ENCODE results near the gene SOCS7.

SOCS7 gene

GRCh38 chr17:38369124-38369886, 17.7 kb downstream of the SOCS7 start:
- no peak for DNase-seq

- no peak for DNase-seq
Observed at GRCh38 chr17:38379448-38379847, 27.8 kb downstream of the SOCS7 start.

GRCh38 chr17:38395090-38395489, 43.4 kb downstream of the SOCS7 start:
- no peak for DNase-seq

- no peak for DNase-seq
Observed at GRCh38 chr17:38397227-38397626, 45.6 kb downstream of the SOCS7 start.

GRCh38 chr17:38400286-38400685, 48.6 kb downstream of the SOCS7 start:
- no peak for DNase-seq

- no peak for DNase-seq
Observed at GRCh38 chr17:38401459-38401858, 49.8 kb downstream of the SOCS7 start.

DNA sequence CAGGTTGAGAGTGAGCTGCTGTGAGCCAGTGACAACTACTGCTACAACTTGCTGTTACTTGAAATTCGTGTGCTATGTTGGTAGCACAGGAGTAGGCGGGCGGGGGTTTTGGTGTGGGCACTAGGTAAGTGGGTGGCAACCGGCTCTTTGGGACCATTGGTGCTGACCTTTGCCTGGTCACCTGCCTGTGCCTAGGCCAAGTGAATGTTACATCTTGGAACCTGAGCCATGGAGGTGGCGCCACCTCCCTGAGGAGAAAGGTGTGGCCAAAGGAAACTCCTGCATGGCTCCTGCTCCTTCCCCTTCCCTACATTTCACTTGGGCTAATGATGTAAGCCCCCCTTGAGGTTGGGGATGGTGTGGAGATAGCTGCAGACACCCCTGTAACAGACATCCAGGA, 51.3 kb downstream of the SOCS7 start:
- no peak for DNase-seq

DNA sequence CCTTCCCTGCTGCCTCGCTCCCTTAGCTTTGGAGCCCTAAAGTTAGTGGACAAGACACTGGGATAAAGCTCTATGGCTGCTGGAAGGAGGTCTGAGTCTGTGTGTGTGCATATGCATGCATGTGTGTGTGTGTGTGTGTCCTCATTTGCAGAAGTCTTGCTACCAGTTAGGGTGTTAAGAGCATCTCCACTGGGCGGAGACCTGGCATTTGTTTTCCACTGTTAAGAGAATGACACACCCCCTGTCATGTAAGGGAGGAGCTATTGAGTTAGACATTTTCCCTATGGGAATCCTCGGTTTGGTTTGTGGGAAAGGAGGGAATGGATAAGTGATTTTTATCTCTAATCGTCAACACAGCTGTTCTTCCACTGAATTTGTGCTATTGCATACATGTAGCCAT, 51.8 kb downstream of the SOCS7 start:
- no peak for DNase-seq

DNA sequence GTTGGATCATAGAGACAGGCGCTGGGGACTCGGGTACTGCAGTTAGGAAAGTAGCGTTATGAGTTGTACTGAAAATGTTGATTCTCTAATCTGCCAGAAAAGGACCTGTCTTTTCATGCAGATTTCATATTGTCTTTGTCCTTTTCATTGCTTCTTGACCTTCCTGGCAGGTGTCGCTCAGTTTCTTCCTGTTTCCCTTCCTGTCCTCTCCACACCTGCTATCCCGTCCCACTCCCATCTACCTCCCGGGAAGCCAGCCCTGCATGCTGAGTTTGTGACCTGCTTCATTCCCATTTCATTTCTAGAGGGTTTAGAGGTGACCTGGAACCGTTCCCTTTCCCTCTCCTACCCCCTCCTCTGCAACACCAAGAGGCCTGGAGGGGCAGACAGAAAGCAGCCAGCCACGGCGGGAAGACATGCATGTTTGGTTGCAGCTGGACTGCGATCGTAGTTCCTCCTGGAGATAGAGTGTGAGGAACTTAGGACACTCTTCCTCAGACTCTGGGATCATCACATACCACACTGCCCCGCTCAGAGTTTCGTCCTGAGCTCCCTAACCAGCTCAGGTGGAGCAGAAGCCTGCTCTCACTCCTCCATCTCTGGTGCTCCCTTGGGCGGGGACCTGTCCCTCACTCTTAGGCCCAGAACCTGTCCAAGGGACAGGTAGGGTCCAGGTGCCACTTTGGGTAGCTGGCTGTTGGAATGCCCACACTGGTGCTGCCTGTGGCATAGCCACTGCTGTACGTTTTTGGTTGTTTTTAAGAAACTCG, 52.7 kb downstream of the SOCS7 start:
- DNase-seq = no peak

DNA sequence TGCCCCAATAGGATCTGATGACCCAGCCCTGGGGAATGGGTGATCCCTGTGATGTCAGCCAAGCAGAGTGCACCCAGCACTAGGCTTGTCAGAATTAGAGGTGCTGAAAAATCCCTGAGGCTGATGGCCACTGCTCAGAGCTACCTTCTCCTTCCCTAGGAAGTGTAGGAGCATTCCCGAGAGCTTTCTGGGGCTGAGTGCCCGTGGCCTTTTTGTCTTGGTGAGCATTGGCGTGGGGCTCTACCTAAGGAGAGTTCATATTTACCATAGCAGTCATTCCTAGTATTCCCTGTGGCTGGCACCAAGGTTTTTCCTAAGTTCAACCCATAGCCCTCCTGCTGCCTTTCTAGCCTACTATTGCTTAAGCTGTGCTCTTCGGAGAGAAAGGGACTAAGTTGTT, 54.0 kb downstream of the SOCS7 start:
- DNase-seq = no peak

DNA sequence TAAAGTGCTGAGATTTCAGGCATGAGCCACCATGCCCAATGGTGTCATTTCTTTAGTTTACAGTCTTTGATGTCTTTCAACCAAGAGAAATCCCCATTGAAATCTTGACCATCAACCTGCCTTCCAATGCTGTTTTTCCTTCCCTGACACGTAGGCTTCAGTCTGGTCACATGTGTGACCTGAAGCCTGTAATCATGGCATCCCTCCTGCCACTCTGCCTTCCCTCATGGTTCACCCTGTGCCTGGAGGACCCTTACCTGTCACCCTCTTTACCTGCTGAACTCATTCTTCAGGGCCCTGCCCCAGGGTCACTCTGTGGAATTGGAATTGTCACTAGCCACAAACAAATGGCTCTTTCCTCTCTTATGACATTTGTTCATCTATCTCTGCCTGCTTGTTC, 58.6 kb downstream of the SOCS7 start:
- DNase-seq = no peak

DNA sequence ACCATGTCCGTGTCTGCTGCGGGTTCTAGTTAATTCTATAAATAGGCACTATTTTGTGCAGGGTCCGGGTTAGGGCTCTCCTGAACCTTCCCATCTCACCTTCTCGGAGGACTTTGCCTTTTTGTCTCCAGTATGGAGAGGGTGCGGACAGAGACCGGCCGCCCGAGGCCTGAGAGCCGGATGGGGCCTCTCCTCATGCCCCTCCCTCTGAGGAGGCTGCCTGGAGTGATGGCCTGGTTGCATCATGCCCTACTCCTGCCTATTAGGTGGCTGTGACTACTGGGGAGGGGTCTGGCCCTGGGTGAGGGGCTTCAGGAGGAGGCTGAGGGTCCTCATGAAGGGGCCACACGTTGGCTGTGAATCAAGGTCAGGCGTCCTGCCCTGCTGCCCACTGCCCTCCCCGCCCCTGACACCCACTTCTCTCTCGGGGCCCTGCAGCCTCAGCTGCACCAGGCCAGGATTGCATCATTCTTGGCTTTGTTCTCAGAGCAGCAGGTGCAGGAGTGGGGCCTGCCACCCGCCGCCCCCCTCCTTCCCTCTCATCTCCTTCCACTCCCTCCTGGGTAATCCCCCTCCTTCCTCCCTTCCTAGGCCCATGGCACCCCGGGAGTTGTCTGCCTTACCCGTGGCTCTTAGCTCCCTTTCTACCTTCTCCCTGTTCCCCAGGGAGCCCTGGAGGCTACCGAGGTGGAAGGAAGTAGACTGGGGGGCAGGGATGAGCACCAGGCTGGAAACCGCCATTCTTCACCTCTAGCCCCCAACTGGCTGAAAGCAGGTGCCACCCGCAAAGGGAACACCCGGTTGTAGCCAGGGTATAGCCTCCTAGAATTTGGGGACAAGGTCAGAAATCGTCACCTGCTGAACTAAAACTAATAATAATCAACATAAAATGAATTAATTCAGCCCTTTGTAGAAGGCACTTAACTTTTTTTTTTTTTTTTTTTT, 63.9 kb downstream of the SOCS7 start:
- no peak for DNase-seq

- no peak for DNase-seq
Observed at GRCh38 chr17:38416840-38417209, 65.2 kb downstream of the SOCS7 start.

- DNase-seq = no peak
Observed at GRCh38 chr17:38417210-38417951, 65.7 kb downstream of the SOCS7 start.

DNA sequence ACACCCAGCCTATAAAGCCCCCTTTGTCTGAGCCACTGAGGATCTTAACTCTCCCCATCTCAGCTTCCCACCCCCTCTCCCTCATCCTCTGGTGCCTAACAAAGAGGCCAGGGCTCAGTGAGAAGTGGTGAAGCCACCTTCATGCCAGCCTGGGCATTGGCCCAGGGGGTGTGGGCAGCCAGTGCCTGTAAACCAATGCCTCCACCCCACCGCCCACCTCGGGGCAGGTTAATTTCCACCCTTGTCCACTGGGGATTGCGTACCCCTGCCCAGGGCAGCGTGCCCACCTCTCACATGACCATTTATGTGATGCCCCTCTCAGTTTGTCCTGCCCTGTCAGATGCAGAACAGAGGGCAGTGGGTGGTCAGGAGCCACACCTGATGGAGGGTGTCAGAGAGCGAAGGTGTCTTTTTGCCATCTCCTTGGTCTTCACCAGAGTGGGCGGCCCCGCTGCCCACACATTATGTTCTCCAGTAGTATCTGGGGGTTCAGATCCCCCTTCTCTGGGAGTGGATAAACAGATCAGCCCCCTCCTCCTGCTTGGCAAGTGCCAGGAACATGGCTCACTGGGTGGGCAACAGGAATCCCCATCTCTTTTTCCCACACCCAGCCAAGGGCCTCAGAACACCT, 66.5 kb downstream of the SOCS7 start:
- DNase-seq = no peak

- no peak for DNase-seq
Observed at GRCh38 chr17:38418693-38419507, 67.3 kb downstream of the SOCS7 start.

DNA sequence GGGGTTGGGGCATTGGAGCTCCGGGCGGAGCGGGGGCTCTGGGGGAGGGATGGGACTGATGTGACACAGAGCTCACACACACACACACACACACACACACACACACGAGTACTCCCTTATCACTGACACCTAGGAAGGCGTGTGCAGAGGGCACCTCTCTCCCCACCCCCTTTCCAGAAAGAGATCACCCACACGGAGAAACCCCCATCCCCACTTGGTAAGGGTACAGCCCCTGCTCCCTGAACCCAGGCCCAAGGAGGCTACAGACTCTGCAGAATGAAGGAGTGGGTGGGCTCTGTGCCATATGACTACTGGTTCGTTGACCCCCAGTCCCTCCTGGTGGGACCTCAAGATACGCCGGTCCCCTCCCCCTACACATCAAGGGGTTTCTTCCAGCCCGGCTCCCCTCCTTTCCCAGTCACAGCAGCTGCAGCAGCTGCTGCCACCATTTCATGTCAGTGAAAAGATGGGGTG, 67.9 kb downstream of the SOCS7 start:
- DNase-seq = no peak

DNA sequence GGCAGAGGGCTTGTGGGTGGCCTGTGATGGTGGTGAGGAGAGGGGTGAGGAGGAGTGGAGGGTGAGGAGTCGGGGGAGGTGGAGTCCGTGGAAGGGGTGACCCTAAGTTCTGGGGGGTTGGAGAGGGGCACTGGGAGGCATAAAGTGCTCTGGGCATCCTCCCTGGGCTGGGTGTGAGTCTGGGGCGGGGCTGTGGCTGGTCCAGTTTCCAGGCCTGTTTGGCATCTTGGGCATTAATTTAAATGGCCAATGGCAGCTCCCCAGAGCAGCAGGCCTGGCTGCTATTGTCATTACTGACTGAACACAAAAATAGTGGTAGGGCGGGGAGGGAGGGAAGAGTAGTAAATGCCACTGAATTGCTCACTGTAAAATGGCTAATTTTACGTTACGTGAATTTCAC, 68.9 kb downstream of the SOCS7 start:
- DNase-seq = no peak

GRCh38 chr17:38421171-38421841, 69.7 kb downstream of the SOCS7 start:
- no peak for DNase-seq
